Colonic mucosa (tissue), 4 donors: ENCODE data around the gene BZW1. TPM values are rescaled to one million over a fixed set of nuclear protein-coding genes. Genes with fewer than 3 reads are reported as not detected.

Experiments used
- DNase-seq: peaks from one replicate; pipeline ENCODE4 v3.0.0-alpha.2; 2020
- H3K27ac ChIP-seq: fragments of 200-600 bp; one replicate; pipeline ENCODE4 v1.8.0; 2021
- H3K27me3 ChIP-seq: fragments of 200-600 bp; one replicate; pipeline ENCODE4 v1.8.0; 2021
- H3K36me3 ChIP-seq: fragments of 200-600 bp; one replicate; pipeline ENCODE4 v1.8.0; 2021
- H3K4me1 ChIP-seq: fragments of 200-600 bp; one replicate; pipeline ENCODE4 v1.8.0; 2021; ENCODE audit warnings: mild to moderate bottlenecking
- H3K4me3 ChIP-seq: fragments of 200-600 bp; one replicate; pipeline ENCODE4 v1.8.0; 2021
- H3K9ac ChIP-seq, 2 donors: one replicate each; pipeline ENCODE4 v1.7.0; 2013; ENCODE audit warnings: control low read depth in 2 of 2, low read depth in 2 of 2, low read length in 2 of 2
- H3K9me3 ChIP-seq: fragments of 200-600 bp; one replicate; pipeline ENCODE4 v1.8.0; 2021
- intact Hi-C: fragments of 100-400 bp; cut with DNase I; formaldehyde crosslinking; loops from one replicate; pipeline ENCODE4 v1.14.1; 2022
- total RNA-seq, 2 donors: library from RNA; stranded (reverse); fragmentation: NEBNext Ultra II Directional in 1 of 2; extraction: Animal tissue kit (Norgen Biotek cat#: 25700) in 1 of 2; gene quantifications; one replicate each; pipeline ENCODE4 v1.2.1, GENCODE V29; 2021
- TF ChIP-seq, protein P1 (sequence below): fragments of 200-600 bp; IDR thresholded peaks from one replicate; pipeline ENCODE4 v1.8.0; 2022; ENCODE audit warnings: antibody characterized with exemption, mild to moderate bottlenecking
- donor health status: healthy.
- donor health status: DM: no; HTN: no; CAD: no.
- donor health status: DM: no; HTN: no; CAD: no.

Gene BZW1
- total RNA-seq, 2 donors from 2014 or later: 253 to 257 TPM

- Histone ChIP-seq H3K9me3 (no peaks in the 10 kb centered on the region), H3K36me3 (no peaks in the 10 kb centered on the region), H3K4me3 (no peak overlapping the region), H3K4me1 (no peaks in the 10 kb centered on the region), H3K9ac (no peak overlapping the region), H3K27me3 (no peaks in the 10 kb centered on the region), H3K27ac (no peak overlapping the region)
- intact Hi-C loops: no loop called here
- peak; percentile 38 for DNase-seq
- TF ChIP-seq, protein P1, sequence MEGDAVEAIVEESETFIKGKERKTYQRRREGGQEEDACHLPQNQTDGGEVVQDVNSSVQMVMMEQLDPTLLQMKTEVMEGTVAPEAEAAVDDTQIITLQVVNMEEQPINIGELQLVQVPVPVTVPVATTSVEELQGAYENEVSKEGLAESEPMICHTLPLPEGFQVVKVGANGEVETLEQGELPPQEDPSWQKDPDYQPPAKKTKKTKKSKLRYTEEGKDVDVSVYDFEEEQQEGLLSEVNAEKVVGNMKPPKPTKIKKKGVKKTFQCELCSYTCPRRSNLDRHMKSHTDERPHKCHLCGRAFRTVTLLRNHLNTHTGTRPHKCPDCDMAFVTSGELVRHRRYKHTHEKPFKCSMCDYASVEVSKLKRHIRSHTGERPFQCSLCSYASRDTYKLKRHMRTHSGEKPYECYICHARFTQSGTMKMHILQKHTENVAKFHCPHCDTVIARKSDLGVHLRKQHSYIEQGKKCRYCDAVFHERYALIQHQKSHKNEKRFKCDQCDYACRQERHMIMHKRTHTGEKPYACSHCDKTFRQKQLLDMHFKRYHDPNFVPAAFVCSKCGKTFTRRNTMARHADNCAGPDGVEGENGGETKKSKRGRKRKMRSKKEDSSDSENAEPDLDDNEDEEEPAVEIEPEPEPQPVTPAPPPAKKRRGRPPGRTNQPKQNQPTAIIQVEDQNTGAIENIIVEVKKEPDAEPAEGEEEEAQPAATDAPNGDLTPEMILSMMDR: no peak
These were observed 44.4 kb upstream of the BZW1 start for GRCh38 chr2:200767111-200767885.

- H3K36me3 ChIP-seq: no peaks in the 10 kb centered on the region
- no peaks in the 10 kb centered on the region for H3K27me3 ChIP-seq
- H3K9me3 ChIP-seq: no peaks in the 10 kb centered on the region
- TF ChIP-seq, protein P1: no peak
- no peak overlapping the region for H3K9ac ChIP-seq
- no peak for DNase-seq
- H3K27ac ChIP-seq: no peak overlapping the region
- H3K4me1 ChIP-seq: no peaks in the 10 kb centered on the region
- H3K4me3 ChIP-seq: no peak overlapping the region
- intact Hi-C loops: no loop called here
These were observed 40.9 kb upstream of the BZW1 start for GRCh38 chr2:200770847-200771246.

GRCh38 chr2:200772620-200773019, 39.1 kb upstream of the BZW1 start:
- no peaks in the 10 kb centered on the region for H3K9me3 ChIP-seq
- no peaks in the 10 kb centered on the region for H3K4me1 ChIP-seq
- no peak for DNase-seq
- no peak overlapping the region for H3K27ac ChIP-seq
- H3K27me3 ChIP-seq: no peaks in the 10 kb centered on the region
- no peak overlapping the region for H3K4me3 ChIP-seq
- no peak overlapping the region for H3K9ac ChIP-seq
- TF ChIP-seq, protein P1: no peak
- intact Hi-C loops: no loop called here
- H3K36me3 ChIP-seq: no peaks in the 10 kb centered on the region

DNA sequence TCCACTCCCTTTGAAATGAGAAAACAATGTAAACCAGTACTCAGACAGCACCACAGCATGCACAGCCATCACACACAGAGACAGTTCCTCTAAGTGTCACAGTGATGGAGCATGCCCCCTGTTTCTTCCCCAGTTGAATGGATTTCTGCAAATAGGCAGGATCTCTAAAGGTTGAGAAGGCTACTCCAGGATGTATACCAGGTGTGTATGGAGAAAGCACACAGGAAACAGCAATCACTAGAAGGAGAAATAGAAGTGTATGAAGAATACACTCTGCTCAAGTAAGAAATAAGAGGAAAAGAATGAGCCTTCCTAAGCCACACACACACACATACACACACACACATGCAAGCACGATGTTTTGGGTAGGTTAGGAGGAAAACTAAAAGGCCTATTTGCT, 38.6 kb upstream of the BZW1 start:
- TF ChIP-seq, protein P1: no peak
- Histone ChIP-seq H3K9ac (no peak overlapping the region), H3K36me3 (no peaks in the 10 kb centered on the region), H3K27ac (no peak overlapping the region), H3K9me3 (no peaks in the 10 kb centered on the region), H3K4me1 (no peaks in the 10 kb centered on the region), H3K27me3 (no peaks in the 10 kb centered on the region), H3K4me3 (no peak overlapping the region)
- no peak for DNase-seq
- intact Hi-C loops: no loop called here

GRCh38 chr2:200774920-200775319, 36.8 kb upstream of the BZW1 start:
- no peaks in the 10 kb centered on the region for H3K9me3 ChIP-seq
- H3K9ac ChIP-seq: no peak overlapping the region
- H3K36me3 ChIP-seq: no peaks in the 10 kb centered on the region
- TF ChIP-seq, protein P1: no peak
- no peaks in the 10 kb centered on the region for H3K4me1 ChIP-seq
- H3K27me3 ChIP-seq: no peaks in the 10 kb centered on the region
- DNase-seq: no peak
- no peak overlapping the region for H3K27ac ChIP-seq
- no peak overlapping the region for H3K4me3 ChIP-seq
- intact Hi-C loops: no loop called here
